GM10847 (cell line): ENCODE data around the gene FAM174A.

Experiments
- POLR2A ChIP-seq: IDR thresholded peaks from 2 replicates; pipeline ENCODE4 v1.6.1; 2011; ENCODE audit not compliant: insufficient read length; ENCODE audit errors: extremely low read depth

The FAM174A gene

GRCh38 chr5:100551183-100551582 lies 16.0 kb downstream of the FAM174A start:
- TF ChIP-seq POLR2A: no peak

GRCh38 chr5:100553209-100553608 lies 18.0 kb downstream of the FAM174A start:
- TF ChIP-seq POLR2A: no peak

GRCh38 chr5:100560860-100561259 lies 25.7 kb downstream of the FAM174A start:
- no peak for TF ChIP-seq POLR2A

- TF ChIP-seq POLR2A: no peak
Measured at GRCh38 chr5:100562821-100563220, 27.6 kb downstream of the FAM174A start.

GRCh38 chr5:100566382-100567141 lies 31.4 kb downstream of the FAM174A start:
- no peak for TF ChIP-seq POLR2A

- TF ChIP-seq POLR2A: no peak
Measured at GRCh38 chr5:100574716-100575115, 39.5 kb downstream of the FAM174A start.

- no peak for TF ChIP-seq POLR2A
Measured at GRCh38 chr5:100575815-100576214, 40.6 kb downstream of the FAM174A start.

GRCh38 chr5:100576217-100576751 lies 41.1 kb downstream of the FAM174A start:
- no peak for TF ChIP-seq POLR2A

- TF ChIP-seq POLR2A: no peak
Measured at GRCh38 chr5:100577506-100577905, 42.3 kb downstream of the FAM174A start.

GRCh38 chr5:100584069-100584468 lies 48.9 kb downstream of the FAM174A start:
- TF ChIP-seq POLR2A: no peak

- TF ChIP-seq POLR2A: no peak
Measured at GRCh38 chr5:100584889-100585288, 49.7 kb downstream of the FAM174A start.

- TF ChIP-seq POLR2A: no peak
Measured at GRCh38 chr5:100590867-100591266, 55.7 kb downstream of the FAM174A start.

- no peak for TF ChIP-seq POLR2A
Measured at GRCh38 chr5:100595152-100595811, 60.1 kb downstream of the FAM174A start.

- TF ChIP-seq POLR2A: no peak
Measured at GRCh38 chr5:100595812-100596173, 60.6 kb downstream of the FAM174A start.

GRCh38 chr5:100598446-100598845 lies 63.3 kb downstream of the FAM174A start:
- TF ChIP-seq POLR2A: no peak

- no peak for TF ChIP-seq POLR2A
Measured at GRCh38 chr5:100600298-100600994, 65.3 kb downstream of the FAM174A start.
